K562 (cell line): ENCODE data around the gene FTH1. TPM values are rescaled to one million over a fixed set of nuclear protein-coding genes. Genes with fewer than 3 reads are reported as not detected.

ENCODE experiments used
- ATAC-seq: fragments of 200-7000 bp; cut with Tn5 transposase; 3 replicates; pipeline ENCODE4 v1.9.1; 2020; ENCODE audit warnings: moderate library complexity
- BruUV-seq: library from RNA; stranded (reverse); fragments of 400-500 nt; replicated peaks from 2 replicates; lab custom pipeline; 2021; lab: Mats Ljungman, UMichigan
- CTCF ChIA-PET: fragments of 300-600 bp; formaldehyde crosslinking; extraction: SDS; loops from one replicate; lab custom pipeline; 2021; ENCODE audit warnings: low intra/inter-chr PET ratio; lab: Yijun Ruan, JAX
- POLR2A ChIA-PET: fragments of 300-600, 350-650 bp; sonication (Branson Sonifier 250); formaldehyde crosslinking; extraction: SDS; loops from one replicate; lab custom pipeline; 2021; ENCODE audit warnings: antibody characterized with exemption, inconsistent platforms; lab: Yijun Ruan, JAX
- DNase-seq, 4 experiments: peaks; one replicate each; pipeline versions ENCODE4 v3.0.0 to v3.0.0-alpha.2; 2011 to 2018; ENCODE audit warnings: low spot score in 3 of 4, mixed read lengths in 3 of 4; ENCODE audit errors: extremely low read depth in 1 of 4
- FAIRE-seq: peaks from 2 replicates; lab custom pipeline; 2011; peaks lifted over from hg19 to GRCh38; lab: Jason Lieb, UNC
- H2AFZ ChIP-seq: 2 replicates; pipeline ENCODE4 v1.6.0; 2011; ENCODE audit warnings: low read depth, low read length, control low read depth, inconsistent platforms
- H3K27ac ChIP-seq: fragments of 200-600 bp; 3 replicates; pipeline ENCODE4 v1.8.0; 2011; ENCODE audit warnings: low read depth, mild to moderate bottlenecking, control low read depth, inconsistent platforms, low read length, moderate library complexity, mixed read lengths; ENCODE audit errors: extremely low read depth
- H3K27me3 ChIP-seq, 2 experiments: fragments of 300-600 bp in 1 of 2; 2 replicates in 1 of 2; 3 replicates in 1 of 2; pipeline versions ENCODE4 v1.6.0 to v1.8.0; 2011; ENCODE audit warnings: inconsistent platforms in 2 of 2, low read length in 2 of 2, mild to moderate bottlenecking in 1 of 2, mixed read lengths in 1 of 2, moderate library complexity in 1 of 2; ENCODE audit not compliant: control insufficient read depth in 2 of 2, insufficient read depth in 2 of 2
- H3K36me3 ChIP-seq: fragments of 300-600 bp; 3 replicates; pipeline ENCODE4 v1.8.0; 2011; ENCODE audit warnings: mild to moderate bottlenecking, low read length, inconsistent platforms; ENCODE audit not compliant: control insufficient read depth, insufficient read depth
- H3K4me1 ChIP-seq, 2 experiments: fragments of 200-600 bp in 1 of 2; replicated peaks in 1 of 2; 2 replicates in 1 of 2; 3 replicates in 1 of 2; pipeline versions ENCODE4 v1.5.1 to v1.8.0; 2011; ENCODE audit warnings: inconsistent platforms in 2 of 2, low read length in 2 of 2, mild to moderate bottlenecking in 1 of 2, mixed read lengths in 1 of 2, moderate library complexity in 1 of 2; ENCODE audit not compliant: control insufficient read depth in 2 of 2, insufficient read depth in 2 of 2
- H3K4me2 ChIP-seq: 2 replicates; pipeline ENCODE4 v1.6.1; 2011; ENCODE audit warnings: low read length, control low read depth, inconsistent platforms, mixed read lengths; ENCODE audit not compliant: insufficient read depth
- H3K4me3 ChIP-seq: fragments of 200-600 bp; sonication (generic), shearing (Covaris generic); 2 replicates; pipeline ENCODE4 v1.5.1; 2016; ENCODE audit warnings: control low read depth, inconsistent platforms
- H3K79me2 ChIP-seq: fragments of 200-600 bp; 3 replicates; pipeline ENCODE4 v1.8.0; 2011; ENCODE audit warnings: low read length, inconsistent platforms; ENCODE audit not compliant: control insufficient read depth, insufficient read depth
- H3K9ac ChIP-seq, 2 experiments: 2 replicates each; pipeline versions ENCODE4 v1.6.0 to v1.6.1; 2011; ENCODE audit warnings: low read depth in 2 of 2, low read length in 2 of 2, control low read depth in 1 of 2, inconsistent platforms in 1 of 2, mild to moderate bottlenecking in 1 of 2, mixed read lengths in 1 of 2; ENCODE audit not compliant: insufficient read depth in 1 of 2
- H3K9me1 ChIP-seq: one replicate; pipeline ENCODE4 v1.6.0; 2011; ENCODE audit warnings: inconsistent platforms, mild to moderate bottlenecking, low read length, moderate library complexity; ENCODE audit not compliant: control insufficient read depth, insufficient read depth
- H3K9me3 ChIP-seq: replicated peaks from 2 replicates; pipeline ENCODE4 v1.5.1; 2011; ENCODE audit warnings: low read depth, low read length, inconsistent platforms; ENCODE audit not compliant: control insufficient read depth, insufficient read depth
- H4K20me1 ChIP-seq: replicated peaks from 2 replicates; pipeline ENCODE4 v1.6.1; 2011; ENCODE audit warnings: low read length, inconsistent platforms, mixed read lengths; ENCODE audit not compliant: control insufficient read depth, insufficient read depth
- CAMTA2 ChIP-seq: fragments of 250-450 bp; sonication (Bioruptor Pico); conservative IDR thresholded peaks from 2 replicates; pipeline ENCODE4 v1.5.1; 2022
- CREB1 ChIP-seq, 2 experiments: sonication (generic) in 1 of 2; formaldehyde crosslinking in 1 of 2; IDR thresholded peaks; 2 replicates each; pipeline versions ENCODE4 v1.6.1 to v1.8.0; 2012 to 2022; ENCODE audit warnings: inconsistent platforms in 1 of 2, mild to moderate bottlenecking in 1 of 2, missing genetic modification reagents in 1 of 2, moderate library complexity in 1 of 2
- MIER1 ChIP-seq: fragments of 450-650 bp; IDR thresholded peaks from 2 replicates; pipeline ENCODE4 v1.6.1; 2016; ENCODE audit warnings: antibody characterized with exemption, mild to moderate bottlenecking, low read depth
- NFXL1 ChIP-seq: fragments of 450-650 bp; formaldehyde crosslinking; IDR thresholded peaks from 2 replicates; pipeline ENCODE4 v1.4.0; 2021; ENCODE audit warnings: mild to moderate bottlenecking
- SIRT6 ChIP-seq: IDR thresholded peaks from one replicate; pipeline ENCODE4 v1.6.1; 2012; ENCODE audit warnings: low read depth, mild to moderate bottlenecking, control low read depth, inconsistent platforms, low read length, moderate library complexity
- THRA ChIP-seq: fragments of 450-650 bp; IDR thresholded peaks from 2 replicates; pipeline ENCODE4 v1.6.1; 2017; ENCODE audit warnings: mild to moderate bottlenecking, moderate library complexity
- ZBTB33 ChIP-seq: sonication (generic); formaldehyde crosslinking; IDR thresholded peaks from 2 replicates; pipeline ENCODE4 v1.8.1; 2023; ENCODE audit warnings: mild to moderate bottlenecking, missing genetic modification reagents
- ZEB2 ChIP-seq: fragments of 450-650 bp; IDR thresholded peaks from 2 replicates; pipeline ENCODE4 v1.6.1; 2016
- ZNF121 ChIP-seq: sonication (generic); formaldehyde crosslinking; conservative IDR thresholded peaks from 2 replicates; pipeline ENCODE4 v1.8.0; 2022; ENCODE audit warnings: missing genetic modification reagents
- ZNF274 ChIP-seq: IDR thresholded peaks from 2 replicates; pipeline ENCODE4 v1.6.1; 2011; ENCODE audit warnings: low read depth, mild to moderate bottlenecking, low read length, moderate library complexity, borderline replicate concordance
- ZNF512 ChIP-seq: IDR thresholded peaks from 2 replicates; pipeline ENCODE4 v1.6.1; 2016; ENCODE audit warnings: missing genetic modification characterization, missing compliant biosample characterization
- ZNF76 ChIP-seq: fragments of 250-450 bp; sonication (Bioruptor Pico); IDR thresholded peaks from 2 replicates; pipeline ENCODE4 v1.4.0; 2020; ENCODE audit warnings: mild to moderate bottlenecking, moderate library complexity, borderline replicate concordance
- ZNF79 ChIP-seq: fragments of 250-450 bp; sonication (Bioruptor Pico); IDR thresholded peaks from 2 replicates; pipeline ENCODE4 v1.4.0; 2020; ENCODE audit warnings: low read depth, mild to moderate bottlenecking, moderate library complexity
- WGBS: fragments of 100-300 bp; shearing (Covaris generic); methylation state at CpG from one replicate; pipeline ENCODE4 v1.1.6; 2016; ENCODE audit warnings: low coverage, mixed read lengths; ENCODE audit not compliant: insufficient coverage; ENCODE audit errors: missing lambda C conversion rate; 5-methylcytosine and 5-hydroxymethylcytosine counted together
- in situ Hi-C: fragments of 300-500 bp; cut with MboI; formaldehyde crosslinking; loops from 4 replicates; pipeline ENCODE4 v1.15.0; 2018; ENCODE audit warnings: inconsistent platforms, mixed read lengths
- intact Hi-C: fragments of 100-400 bp; cut with micrococcal nuclease; formaldehyde crosslinking; loops from 2 replicates; pipeline ENCODE4 v1.14.2; 2022
- polyA plus RNA-seq, 8 experiments: library from polyadenylated mRNA; depleted of rRNA in 4 of 8; stranded (reverse) in 5 of 8; unstranded in 3 of 8; fragments of >200 nt; fragmentation: Nextera tagmentation in 2 of 8; fragmentation: Illumina TruSeq in 1 of 8; extraction: Ambion mirVana in 2 of 8; extraction: Trizol in 1 of 8; gene quantifications; 2 replicates each; pipeline versions ENCODE4 v1.2.1 to v1.2.3, GENCODE V29; 2011 to 2014; ENCODE audit warnings: inconsistent platforms in 1 of 8, missing spikeins in 1 of 8
- total RNA-seq, 7 experiments: library from RNA; depleted of rRNA in 6 of 7; stranded (reverse); fragments of >200 nt in 6 of 7; fragmentation: Illumina TruSeq in 2 of 7; extraction: Trizol in 2 of 7; gene quantifications; 2 replicates each; pipeline versions ENCODE4 v1.2.1 to v1.2.3, GENCODE V29; 2011 to 2021; ENCODE audit warnings: low replicate concordance in 1 of 7

The FTH1 gene
- total and polyA plus RNA-seq, 9 of the 15 experiments (the other 6 are each of a cell fraction or from before 2014, with no cell fraction given) = 370 to 3,146 (median 802) TPM

- TF ChIP-seq ZNF274 (no peak), ZEB2 (peak; percentile 53), MIER1 (0 out of 2 replicates have a peak, but pooled peaks have one; percentile 43), SIRT6 (no peak), THRA (no peak)
Observed at GRCh38 chr11:61971248-61972111, 4.0 kb upstream of the FTH1 start (continued).

- peaks cover 45 to 53% of the 10 kb centered on the region in 2 experiments for H3K4me1 ChIP-seq
- peak overlapping the region in 1 of 2 experiments; percentile 92; a peak in 3 of 4 replicates for H3K9ac ChIP-seq
- H3K36me3 ChIP-seq = peaks cover 18% of the 10 kb centered on the region
- no peak for DNase-seq
- peaks cover 19% of the 10 kb centered on the region for H4K20me1 ChIP-seq
- no peak for ATAC-seq
- 61% methylated on average over 2 of the region's 2 CpGs for WGBS
- FAIRE-seq = no peak
- H3K9me1 ChIP-seq = no peaks in the 10 kb centered on the region
- CTCF ChIA-PET = no interaction called here
- no TSS peak for BruUV-seq
- in situ Hi-C loops = loop anchor here (5.0 kb wide), 1 partner anchor 57 kb away; no protein-coding TSS in a partner anchor
- H3K9me3 ChIP-seq = no peaks in the 10 kb centered on the region
- peak overlapping the region; percentile 89 for H3K27ac ChIP-seq
- peak overlapping the region; percentile 10; the same call in 1 of the 2 replicates for H3K4me2 ChIP-seq
- intact Hi-C loops = loop anchor here (5.0 kb wide), 1 partner anchor 82 kb away; no protein-coding TSS in a partner anchor
- H3K27me3 ChIP-seq = no peaks in the 10 kb centered on the region
- H2AFZ ChIP-seq = no peak overlapping the region
- peaks cover 73% of the 10 kb centered on the region for H3K79me2 ChIP-seq
- H3K4me3 ChIP-seq = peak overlapping the region; percentile 80
- POLR2A ChIA-PET = interaction anchor here (0.5 to 11.8 kb wide), 12 partner anchors 7 to 154 kb away, joined by 3 to 327 read pairs (median 11); partner anchors contain the start of genes BEST1 and INCENP
- TF ChIP-seq CAMTA2 (CRISPR knock-in tag) (no peak), CREB1 (IDR thresholded peaks at IDR 0.05) (no peak), CREB1 (CRISPR knock-in tag; IDR thresholded peaks at IDR 0.05) (no peak), ZNF76 (CRISPR knock-in tag) (no peak), ZNF79 (CRISPR knock-in tag) (no peak), ZNF512 (tag) (peak; percentile 41; the same call in 1 of the 2 replicates), ZBTB33 (CRISPR knock-in tag) (no peak), ZNF121 (CRISPR knock-in tag) (no peak), NFXL1 (no peak)
Observed at GRCh38 chr11:61969838-61970662, 2.6 kb upstream of the FTH1 start.
